ENCODE data around the gene ANGPTL5. TPM values are rescaled to one million over a fixed set of nuclear protein-coding genes. Genes with fewer than 3 reads are reported as not detected.
A peak's percentile ranks its signal among the peaks of the same experiment; 100 is the strongest.

The ANGPTL5 gene
- total and polyA plus RNA-seq, 2 experiments from 2014 or later = not detected

- DNase-seq (ENCODE audit: low spot score) = peak; percentile 4
- H3K27me3 Mint-ChIP-seq (ENCODE audit: insufficient read depth, low read depth, poor library complexity) = peaks cover 1% of the 10 kb centered on the region
- TF ChIP-seq REST (IDR thresholded peaks at IDR 0.05; ENCODE audit: unreplicated experiment) (no peak), ZNF331 (CRISPR knock-in tag; IDR thresholded peaks at IDR 0.05; ENCODE audit: low read depth) (no peak)
Measured at GRCh38 chr11:101949680-101950220, 33.4 kb upstream of the ANGPTL5 start.

GRCh38 chr11:101945448-101945847, 29.1 kb upstream of the ANGPTL5 start:
- TF ChIP-seq CREB1 (CRISPR knock-in tag; IDR thresholded peaks at IDR 0.05; ENCODE audit: low read depth) (no peak), JUNB (IDR thresholded peaks at IDR 0.05; ENCODE audit: unreplicated experiment) (no peak), CTCF (conservative IDR thresholded peaks at IDR 0.05; ENCODE audit: low read depth in 2 of 2) (0 out of 4 replicates have a peak, but pooled peaks of 1 of the 2 experiments have one; percentile 4)
- Histone ChIP-seq H3K79me2 (replicated peaks; ENCODE audit: insufficient read depth) (no peaks in the 10 kb centered on the region), H3K4me2 (no peak overlapping the region), H3K27ac (ENCODE audit: low read depth) (no peak overlapping the region), H4K20me1 (replicated peaks; ENCODE audit: insufficient read depth) (no peaks in the 10 kb centered on the region), H3F3A (replicated peaks; ENCODE audit: low read depth) (no peaks in the 10 kb centered on the region), H2AFZ (no peak overlapping the region), H3K36me3 (ENCODE audit: insufficient read depth) (no peaks in the 10 kb centered on the region), H3K27me3 (ENCODE audit: insufficient read depth) (no peaks in the 10 kb centered on the region), H3K4me3 (no peak overlapping the region), H3K9me2 (ENCODE audit: insufficient read depth) (no peaks in the 10 kb centered on the region), H3K4me1 (ENCODE audit: insufficient read depth) (peaks cover 4% of the 10 kb centered on the region; the same call in 1 of the 2 replicates)
- H3K27ac Mint-ChIP-seq = no peak overlapping the region
- 0 out of 3 replicates have a peak, but pooled peaks cover 8% of the 10 kb centered on the region for H3K4me1 Mint-ChIP-seq
- H3K9me3 Mint-ChIP-seq = no peaks in the 10 kb centered on the region
- no peaks in the 10 kb centered on the region for H3K36me3 Mint-ChIP-seq (ENCODE audit: low read depth)
- H3K27me3 Mint-ChIP-seq (ENCODE audit: insufficient read depth, low read depth, poor library complexity) = peaks cover 1% of the 10 kb centered on the region
- no peak for ATAC-seq
- no peak for DNase-seq (ENCODE audit: low spot score)
- no peak overlapping the region for H3K4me3 Mint-ChIP-seq

More at GRCh38 chr11:101949680-101950220, 33.4 kb upstream of the ANGPTL5 start:
- H3K36me3 ChIP-seq (ENCODE audit: insufficient read depth) = no peaks in the 10 kb centered on the region
- Mint-ChIP-seq H3K36me3 (ENCODE audit: low read depth) (no peaks in the 10 kb centered on the region), H3K27ac (no peak overlapping the region), H3K9me3 (no peaks in the 10 kb centered on the region), H3K4me3 (no peak overlapping the region), H3K4me1 (no peaks in the 10 kb centered on the region)
- H3K4me1 ChIP-seq (ENCODE audit: insufficient read depth) = no peaks in the 10 kb centered on the region
- no peaks in the 10 kb centered on the region for H3F3A ChIP-seq (replicated peaks; ENCODE audit: low read depth)
- no peak overlapping the region for H3K27ac ChIP-seq (ENCODE audit: low read depth)
- no peaks in the 10 kb centered on the region for H3K27me3 ChIP-seq (ENCODE audit: insufficient read depth)
- no peaks in the 10 kb centered on the region for H4K20me1 ChIP-seq (replicated peaks; ENCODE audit: insufficient read depth)
- no peak overlapping the region for H3K4me3 ChIP-seq
- no peaks in the 10 kb centered on the region for H3K79me2 ChIP-seq (replicated peaks; ENCODE audit: insufficient read depth)
- H3K9me2 ChIP-seq (ENCODE audit: insufficient read depth) = no peaks in the 10 kb centered on the region
- no peak overlapping the region for H3K4me2 ChIP-seq
- no peak for ATAC-seq
- no peak overlapping the region for H2AFZ ChIP-seq

All from GM23338 (cell line).